GM12864 (cell line): ENCODE results near the gene ST8SIA4.

Experiments
- DNase-seq: peaks from one replicate; pipeline ENCODE4 v3.0.0-alpha.2; 2011; ENCODE audit warnings: low read depth
- H3K4me3 ChIP-seq: 2 replicates; pipeline ENCODE4 v1.5.1; 2011; ENCODE audit warnings: mild to moderate bottlenecking, low read depth, low read length, control low read depth
- TF ChIP-seq, protein P1 (sequence below): IDR thresholded peaks from 2 replicates; pipeline ENCODE4 v1.5.1; 2011; ENCODE audit warnings: low read depth, mild to moderate bottlenecking, moderate library complexity, low read length, control low read depth, inconsistent platforms; ENCODE audit errors: missing control alignments

ST8SIA4 gene

DNA sequence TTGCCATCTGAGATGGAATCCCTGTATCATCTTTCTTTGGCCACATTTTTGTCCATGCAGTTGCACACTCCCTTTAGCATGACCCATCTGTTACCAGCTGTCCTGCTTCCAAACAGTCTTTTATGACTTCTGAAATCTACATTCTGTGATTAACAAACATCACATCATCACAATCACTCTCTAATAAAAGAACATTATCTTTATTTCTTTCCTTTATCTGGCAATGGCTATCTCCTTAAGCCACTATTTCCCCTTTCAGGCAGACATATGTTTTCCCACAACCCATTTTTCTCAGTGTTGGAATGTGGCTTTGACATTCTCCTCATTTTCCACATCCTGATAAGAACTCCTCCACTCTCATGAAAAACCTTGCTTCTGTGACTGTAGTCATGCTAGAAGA, 141.0 kb downstream of the ST8SIA4 start:
- DNase-seq = no peak
- TF ChIP-seq, protein P1, sequence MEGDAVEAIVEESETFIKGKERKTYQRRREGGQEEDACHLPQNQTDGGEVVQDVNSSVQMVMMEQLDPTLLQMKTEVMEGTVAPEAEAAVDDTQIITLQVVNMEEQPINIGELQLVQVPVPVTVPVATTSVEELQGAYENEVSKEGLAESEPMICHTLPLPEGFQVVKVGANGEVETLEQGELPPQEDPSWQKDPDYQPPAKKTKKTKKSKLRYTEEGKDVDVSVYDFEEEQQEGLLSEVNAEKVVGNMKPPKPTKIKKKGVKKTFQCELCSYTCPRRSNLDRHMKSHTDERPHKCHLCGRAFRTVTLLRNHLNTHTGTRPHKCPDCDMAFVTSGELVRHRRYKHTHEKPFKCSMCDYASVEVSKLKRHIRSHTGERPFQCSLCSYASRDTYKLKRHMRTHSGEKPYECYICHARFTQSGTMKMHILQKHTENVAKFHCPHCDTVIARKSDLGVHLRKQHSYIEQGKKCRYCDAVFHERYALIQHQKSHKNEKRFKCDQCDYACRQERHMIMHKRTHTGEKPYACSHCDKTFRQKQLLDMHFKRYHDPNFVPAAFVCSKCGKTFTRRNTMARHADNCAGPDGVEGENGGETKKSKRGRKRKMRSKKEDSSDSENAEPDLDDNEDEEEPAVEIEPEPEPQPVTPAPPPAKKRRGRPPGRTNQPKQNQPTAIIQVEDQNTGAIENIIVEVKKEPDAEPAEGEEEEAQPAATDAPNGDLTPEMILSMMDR = no peak
- H3K4me3 ChIP-seq = no peak overlapping the region

DNA sequence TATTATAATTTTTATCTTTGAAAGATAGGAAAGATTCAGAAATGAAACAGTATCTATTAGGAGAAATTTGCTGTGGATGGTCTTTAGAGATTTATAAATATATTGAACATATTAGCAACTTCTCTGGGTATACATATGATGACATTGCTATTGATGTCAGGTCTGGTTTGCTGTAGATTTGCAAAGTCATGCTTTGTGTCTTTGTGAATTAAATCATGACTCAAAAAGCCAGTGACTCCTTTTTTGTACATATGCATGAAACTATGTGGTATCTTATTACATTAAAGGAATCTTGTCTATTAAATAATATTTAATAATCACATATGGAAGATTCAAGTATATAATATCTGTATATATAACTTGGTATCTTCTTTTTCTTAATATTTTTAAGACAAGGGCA, 141.9 kb downstream of the ST8SIA4 start:
- TF ChIP-seq, protein P1 = no peak

DNA sequence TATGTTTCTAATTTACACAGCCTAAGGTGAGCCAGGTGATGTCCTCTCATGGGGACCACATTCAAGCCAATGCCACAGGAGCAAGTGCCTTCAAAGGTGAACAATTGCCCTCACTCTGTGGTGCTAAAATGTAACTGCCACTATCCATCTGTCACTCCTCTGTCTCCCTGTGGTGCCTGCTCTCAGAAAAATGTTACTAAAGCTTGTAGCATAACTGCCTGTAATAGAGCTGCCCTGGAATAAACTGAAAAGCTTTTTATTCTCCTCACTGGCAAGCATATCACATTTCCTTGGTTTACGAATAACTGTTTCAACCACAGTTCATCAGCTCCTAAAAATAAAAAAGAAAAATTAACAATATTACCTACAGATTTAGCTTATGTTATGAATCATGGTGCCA, 142.4 kb downstream of the ST8SIA4 start:
- TF ChIP-seq, protein P1 = no peak
- DNase-seq = no peak

More for the DNA sequence above, 141.9 kb downstream of the ST8SIA4 start:
- H3K4me3 ChIP-seq = no peak overlapping the region
- no peak for DNase-seq

DNA sequence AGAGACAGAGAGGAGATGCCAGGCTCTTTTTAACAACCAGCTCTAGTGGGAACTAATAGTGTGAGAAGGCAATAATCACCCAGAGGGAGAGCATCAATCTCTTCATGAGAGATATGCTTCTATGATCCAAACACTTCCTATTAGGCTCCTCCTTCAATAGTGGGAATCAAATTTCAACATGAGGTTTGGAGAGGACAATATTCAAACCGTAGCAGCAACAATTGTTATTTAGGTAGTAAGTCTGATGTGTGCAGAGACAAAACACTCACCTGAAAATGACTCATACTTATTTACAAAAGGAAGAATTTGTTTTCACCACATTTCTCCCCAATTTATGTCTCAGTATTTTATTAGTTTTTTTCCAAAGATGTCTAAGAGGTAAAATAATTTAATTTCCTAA, 144.3 kb downstream of the ST8SIA4 start:
- no peak for DNase-seq
- TF ChIP-seq, protein P1 = no peak
- no peak overlapping the region for H3K4me3 ChIP-seq

More for the DNA sequence above, 142.4 kb downstream of the ST8SIA4 start:
- no peak overlapping the region for H3K4me3 ChIP-seq

DNA sequence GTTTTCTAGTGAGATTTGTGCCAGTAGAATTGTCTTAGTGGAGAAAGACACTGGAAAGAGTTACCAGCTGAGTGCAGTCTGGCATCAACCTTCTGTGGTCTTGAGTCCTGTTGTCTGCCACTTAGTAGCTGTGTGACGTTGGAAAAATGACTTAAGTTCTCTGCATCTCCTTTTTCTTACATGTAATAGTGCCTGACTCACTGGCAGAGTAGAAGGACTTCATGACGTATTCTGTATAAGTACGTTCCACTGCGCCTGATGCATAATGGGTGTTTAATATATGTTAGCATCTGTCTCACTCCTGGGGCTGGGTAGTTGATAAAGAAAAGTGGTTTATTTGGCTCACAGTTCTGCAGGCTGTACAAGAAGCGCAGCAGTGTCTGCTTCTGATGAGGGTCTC, 144.8 kb downstream of the ST8SIA4 start:
- H3K4me3 ChIP-seq = no peak overlapping the region
- TF ChIP-seq, protein P1 = no peak
- no peak for DNase-seq

DNA sequence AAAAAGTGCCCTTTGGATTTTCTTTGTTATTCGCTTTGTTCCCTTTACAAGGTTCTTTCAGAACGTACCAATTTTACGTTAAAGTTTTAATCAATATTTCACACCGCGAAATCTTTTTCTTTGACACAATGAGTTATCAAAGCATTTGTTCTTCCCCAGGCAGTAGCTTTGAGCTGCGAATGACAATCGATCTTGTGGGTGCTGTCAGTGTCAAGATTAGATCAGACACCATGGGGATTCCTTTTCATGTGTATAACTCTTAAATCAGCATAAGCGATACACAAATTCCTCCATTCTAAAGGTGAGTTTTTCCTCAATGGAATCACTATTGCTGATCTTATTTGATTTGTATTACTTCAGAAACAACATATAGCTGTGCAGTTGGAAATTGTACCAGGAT, 145.5 kb downstream of the ST8SIA4 start:
- no peak for DNase-seq
- no peak overlapping the region for H3K4me3 ChIP-seq
- TF ChIP-seq, protein P1 = no peak
